H9 (cell line): Measurements from ENCODE around the gene NUP210. TPM values are rescaled to one million over a fixed set of nuclear protein-coding genes. Genes with fewer than 3 reads are reported as not detected.
A peak's percentile ranks its signal among the peaks of the same experiment; 100 is the strongest.

Experiments
- DNase-seq: peaks from one replicate; pipeline ENCODE4 v3.0.0-alpha.2; 2017
- H2AFZ ChIP-seq: one replicate; pipeline ENCODE4 v1.6.1; 2013; ENCODE audit warnings: mild to moderate bottlenecking, low read length, control low read depth, moderate library complexity
- H2AK5ac ChIP-seq: 2 replicates; pipeline ENCODE4 v1.6.1; 2013; ENCODE audit warnings: low read length, control low read depth, mixed read lengths; ENCODE audit not compliant: insufficient read length
- H2BK120ac ChIP-seq: one replicate; pipeline ENCODE4 v1.6.1; 2013; ENCODE audit warnings: low read depth, mild to moderate bottlenecking, low read length, control low read depth, inconsistent platforms; ENCODE audit not compliant: poor library complexity, severe bottlenecking
- H2BK12ac ChIP-seq: 2 replicates; pipeline ENCODE4 v1.6.1; 2013; ENCODE audit warnings: low read length, control low read depth, mixed read lengths, low read depth; ENCODE audit not compliant: insufficient read length
- H2BK15ac ChIP-seq: 2 replicates; pipeline ENCODE4 v1.6.1; 2013; ENCODE audit warnings: low read depth, low read length, control low read depth
- H2BK20ac ChIP-seq: one replicate; pipeline ENCODE4 v1.6.1; 2013; ENCODE audit warnings: low read depth, mild to moderate bottlenecking, low read length, control low read depth, inconsistent platforms; ENCODE audit not compliant: poor library complexity, severe bottlenecking
- H2BK5ac ChIP-seq: 2 replicates; pipeline ENCODE4 v1.6.1; 2013; ENCODE audit warnings: low read length, control low read depth, mixed read lengths; ENCODE audit not compliant: insufficient read length
- H3K14ac ChIP-seq: 2 replicates; pipeline ENCODE4 v1.6.1; 2013; ENCODE audit warnings: low read length, control low read depth; ENCODE audit not compliant: insufficient read depth
- H3K18ac ChIP-seq: 2 replicates; pipeline ENCODE4 v1.6.1; 2013; ENCODE audit warnings: low read depth, mild to moderate bottlenecking, mixed read lengths, low read length, control low read depth; ENCODE audit not compliant: insufficient read length
- H3K23ac ChIP-seq: 2 replicates; pipeline ENCODE4 v1.6.1; 2013; ENCODE audit warnings: low read length, control low read depth, mixed read lengths, low read depth; ENCODE audit not compliant: insufficient read length
- H3K23me2 ChIP-seq: 2 replicates; pipeline ENCODE4 v1.6.1; 2013; ENCODE audit warnings: low read depth, mild to moderate bottlenecking, mixed read lengths, low read length, control low read depth; ENCODE audit not compliant: insufficient read length, poor library complexity, severe bottlenecking
- H3K27ac ChIP-seq: 2 replicates; pipeline ENCODE4 v1.5.1; 2013; ENCODE audit warnings: low read length, control low read depth, mixed read lengths, low read depth; ENCODE audit not compliant: insufficient read length
- H3K27me3 ChIP-seq: 2 replicates; pipeline ENCODE4 v1.6.1; 2013; ENCODE audit warnings: low read length, control low read depth, inconsistent platforms; ENCODE audit not compliant: insufficient read depth
- H3K4ac ChIP-seq: 2 replicates; pipeline ENCODE4 v1.6.1; 2013; ENCODE audit warnings: low read depth, mild to moderate bottlenecking, control low read depth, inconsistent platforms, low read length, moderate library complexity
- H3K4me1 ChIP-seq: 2 replicates; pipeline ENCODE4 v1.6.1; 2013; ENCODE audit warnings: low read length, control low read depth, inconsistent platforms; ENCODE audit not compliant: insufficient read depth
- H3K4me2 ChIP-seq: 2 replicates; pipeline ENCODE4 v1.6.1; 2013; ENCODE audit warnings: low read length, control low read depth, mixed read lengths; ENCODE audit not compliant: insufficient read length, insufficient read depth
- H3K56ac ChIP-seq: 2 replicates; pipeline ENCODE4 v1.6.1; 2013; ENCODE audit warnings: low read depth, mild to moderate bottlenecking, mixed read lengths, low read length, control low read depth; ENCODE audit not compliant: insufficient read length
- H3K79me1 ChIP-seq: 2 replicates; pipeline ENCODE4 v1.6.1; 2013; ENCODE audit warnings: low read depth, mild to moderate bottlenecking, moderate library complexity, low read length, control low read depth, inconsistent platforms; ENCODE audit not compliant: insufficient read depth, poor library complexity, severe bottlenecking
- H3K79me2 ChIP-seq: 2 replicates; pipeline ENCODE4 v1.6.1; 2013; ENCODE audit warnings: low read length, control low read depth, inconsistent platforms; ENCODE audit not compliant: insufficient read depth
- H3K9ac ChIP-seq: 2 replicates; pipeline ENCODE4 v1.6.1; 2013; ENCODE audit warnings: low read length, control low read depth, mixed read lengths; ENCODE audit not compliant: insufficient read length; ENCODE audit errors: extremely low read depth
- H3K9me3 ChIP-seq: one replicate; pipeline ENCODE4 v1.6.1; 2013; ENCODE audit warnings: low read depth, low read length, inconsistent platforms; ENCODE audit not compliant: control insufficient read depth
- H3T11ph ChIP-seq: one replicate; pipeline ENCODE4 v1.6.1; 2013; ENCODE audit warnings: mild to moderate bottlenecking, low read length, control low read depth, inconsistent platforms
- H4K20me1 ChIP-seq: one replicate; pipeline ENCODE4 v1.6.1; 2013; ENCODE audit not compliant: control insufficient read depth, insufficient read length, insufficient read depth
- H4K5ac ChIP-seq: 2 replicates; pipeline ENCODE4 v1.6.1; 2013; ENCODE audit warnings: low read depth, mild to moderate bottlenecking, mixed read lengths, low read length, control low read depth; ENCODE audit not compliant: insufficient read length
- H4K8ac ChIP-seq: replicated peaks from 2 replicates; pipeline ENCODE4 v1.6.1; 2013; ENCODE audit warnings: low read length, control low read depth, mixed read lengths, low read depth; ENCODE audit not compliant: insufficient read length
- H4K91ac ChIP-seq: 2 replicates; pipeline ENCODE4 v1.6.1; 2013; ENCODE audit warnings: low read depth, mild to moderate bottlenecking, moderate library complexity, mixed read lengths, low read length, control low read depth; ENCODE audit not compliant: insufficient read length
- H3K27ac Mint-ChIP-seq, 3 experiments: 2 replicates in 2 of 3; 3 replicates in 1 of 3; pipeline ENCODE4 v1.8.0; 2020 to 2021; ENCODE audit warnings: mixed read lengths in 3 of 3, mild to moderate bottlenecking in 1 of 3, moderate library complexity in 1 of 3
- H3K27me3 Mint-ChIP-seq: 2 replicates; pipeline ENCODE4 v1.8.0; 2021; ENCODE audit warnings: low read depth, mild to moderate bottlenecking, moderate library complexity, mixed read lengths
- H3K36me3 Mint-ChIP-seq, 3 experiments: 2 replicates in 2 of 3; 3 replicates in 1 of 3; pipeline ENCODE4 v1.8.0; 2020 to 2021; ENCODE audit warnings: low read depth in 3 of 3, mixed read lengths in 3 of 3; ENCODE audit not compliant: insufficient read depth in 1 of 3
- H3K4me1 Mint-ChIP-seq, 2 experiments: 2 replicates each; pipeline ENCODE4 v1.8.0; 2020; ENCODE audit warnings: mixed read lengths in 2 of 2
- H3K4me3 Mint-ChIP-seq, 2 experiments: 2 replicates in 1 of 2; 3 replicates in 1 of 2; pipeline ENCODE4 v1.8.0; 2020 to 2021; ENCODE audit warnings: mild to moderate bottlenecking in 2 of 2, mixed read lengths in 2 of 2, moderate library complexity in 1 of 2
- H3K9me3 Mint-ChIP-seq, 2 experiments: 2 replicates in 1 of 2; 3 replicates in 1 of 2; pipeline ENCODE4 v1.8.0; 2020; ENCODE audit warnings: mild to moderate bottlenecking in 2 of 2, mixed read lengths in 2 of 2, moderate library complexity in 1 of 2
- CTCF ChIP-seq: fragments of 200-600 bp; sonication (generic); conservative IDR thresholded peaks from 3 replicates; pipeline ENCODE4 v1.8.0; 2021; ENCODE audit warnings: antibody characterized with exemption, mild to moderate bottlenecking
- WGBS: extraction: QIAGEN DNeasy Blood & Tissue Kit; methylation state at CpG from one replicate; pipeline ENCODE4 v1.1.7; 2013; ENCODE audit warnings: missing lambda C conversion rate, low lambda C conversion rate, mixed read lengths; ENCODE audit not compliant: insufficient read length; ENCODE audit errors: extremely low coverage; 5-methylcytosine and 5-hydroxymethylcytosine counted together
- total RNA-seq: library from RNA; stranded (reverse); gene quantifications from 2 replicates; pipeline ENCODE4 v1.2.1, GENCODE V29; 2021

NUP210 gene
- total RNA-seq, 1 experiment from 2014 or later = 48.8 TPM

DNA sequence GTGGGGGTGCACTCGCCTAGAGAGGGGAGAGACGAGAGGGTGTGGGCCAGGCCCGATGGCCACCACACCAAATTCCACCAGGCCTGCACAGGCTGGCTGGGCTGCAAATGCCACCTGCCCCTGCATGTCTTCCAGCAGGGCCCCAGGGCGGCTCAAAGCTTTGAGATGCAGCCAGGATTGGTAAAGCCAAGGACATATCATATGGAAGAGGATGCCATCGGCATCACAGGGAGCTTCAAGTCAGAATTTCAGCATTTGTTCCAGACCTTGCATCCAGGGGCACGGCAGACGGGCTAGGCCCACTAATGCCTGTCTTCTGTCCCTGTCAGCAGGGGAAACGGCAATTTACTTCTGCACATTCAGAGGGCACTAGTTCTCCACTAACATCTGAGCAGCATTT, 97.8 kb downstream of the NUP210 start:
- no peaks in the 10 kb centered on the region for H3K4me1 Mint-ChIP-seq
- Histone ChIP-seq H2BK5ac (no peak overlapping the region), H4K91ac (no peak overlapping the region), H2AFZ (no peak overlapping the region), H3K14ac (no peak overlapping the region), H3K79me1 (no peaks in the 10 kb centered on the region), H3K4me2 (no peak overlapping the region), H2BK12ac (no peak overlapping the region), H2BK20ac (no peak overlapping the region), H3K23ac (no peak overlapping the region), H3K79me2 (no peaks in the 10 kb centered on the region), H3K9ac (no peak overlapping the region), H2BK120ac (no peak overlapping the region), H4K5ac (no peak overlapping the region), H3K18ac (no peak overlapping the region), H3K27ac (no peak overlapping the region), H2BK15ac (no peak overlapping the region), H3K9me3 (no peaks in the 10 kb centered on the region), H3K4me1 (no peaks in the 10 kb centered on the region), H3K4ac (no peak overlapping the region), H3T11ph (no peak overlapping the region), H4K8ac (no peak overlapping the region), H3K27me3 (no peaks in the 10 kb centered on the region), H4K20me1 (no peaks in the 10 kb centered on the region), H3K23me2 (no peaks in the 10 kb centered on the region), H2AK5ac (no peak overlapping the region), H3K56ac (no peak overlapping the region)
- no peak for DNase-seq
- WGBS = no CpG with 5 or more reads among the region's 8 CpGs
- peak overlapping the region in 1 of 3 experiments; percentile 46; a peak in 2 of 7 replicates for H3K27ac Mint-ChIP-seq
- no peaks in the 10 kb centered on the region for H3K9me3 Mint-ChIP-seq
- no peak overlapping the region for H3K4me3 Mint-ChIP-seq
- H3K36me3 Mint-ChIP-seq = peaks cover 47 to 84% (median 73%) of the 10 kb centered on the region in 3 experiments
- no peaks in the 10 kb centered on the region for H3K27me3 Mint-ChIP-seq
- TF ChIP-seq CTCF = no peak
